ENCODE measurements around the gene BCL11B.

The BCL11B gene

GRCh38 chr14:99221445-99221844, 50.6 kb downstream of the BCL11B start:
- H3K4ac ChIP-seq (ENCODE audit: low read depth in 1 of 2, low read length in 2 of 2): no peak overlapping the region
- 89% methylated on average over 13 of the region's 13 CpGs for WGBS

GRCh38 chr14:99217066-99217955, 54.7 kb downstream of the BCL11B start:
- Histone ChIP-seq H3K27me3 (ENCODE audit: control insufficient read depth in 1 of 2, insufficient read depth in 1 of 2, low read length in 2 of 2) (peaks cover 0 to 26% of the 10 kb centered on the region in 2 experiments), H3K18ac (ENCODE audit: low read depth in 1 of 2, low read length in 2 of 2) (no peak overlapping the region), H4K91ac (ENCODE audit: low read length) (no peak overlapping the region), H2AFZ (ENCODE audit: low read depth, low read length) (no peak overlapping the region), H4K8ac (ENCODE audit: low read length) (no peak overlapping the region), H2BK5ac (ENCODE audit: low read depth, low read length, poor library complexity, severe bottlenecking) (no peak overlapping the region), H2AK5ac (ENCODE audit: low read length, severe bottlenecking) (no peak overlapping the region), H2BK12ac (ENCODE audit: low read length in 2 of 2) (no peak overlapping the region), H3K4me2 (ENCODE audit: low read length, poor library complexity, severe bottlenecking) (no peak overlapping the region), H3K79me1 (replicated peaks; ENCODE audit: low read length, poor library complexity, severe bottlenecking) (no peaks in the 10 kb centered on the region), H3K14ac (ENCODE audit: low read length in 2 of 2) (no peak overlapping the region), H3K27ac (ENCODE audit: low read length, poor library complexity, severe bottlenecking) (no peak overlapping the region), H3K4ac (ENCODE audit: low read depth in 1 of 2, low read length in 2 of 2) (no peak overlapping the region), H3K9ac (ENCODE audit: low read length) (no peak overlapping the region), H3K36me3 (ENCODE audit: control insufficient read depth in 1 of 2, insufficient read depth in 2 of 2, low read depth in 1 of 2, low read length in 2 of 2) (no peaks in the 10 kb centered on the region), H3K4me3 (ENCODE audit: insufficient read depth in 1 of 2, low read depth in 1 of 2, low read length in 2 of 2) (no peak overlapping the region), H2BK120ac (ENCODE audit: low read depth, low read length) (no peak overlapping the region), H3K4me1 (ENCODE audit: control insufficient read depth, insufficient read depth, low read depth, low read length) (peaks cover 2% of the 10 kb centered on the region), H3K23ac (ENCODE audit: low read length in 2 of 2) (no peak overlapping the region), H2BK15ac (ENCODE audit: low read depth, poor library complexity, severe bottlenecking) (no peak overlapping the region), H3K9me3 (ENCODE audit: control insufficient read depth, low read length) (no peaks in the 10 kb centered on the region)
- 84% methylated on average over 12 of the region's 13 CpGs for whole genome bisulfite sequencing
- DNase-seq: no peak

More at GRCh38 chr14:99221445-99221844, 50.6 kb downstream of the BCL11B start:
- Histone ChIP-seq H2BK12ac (ENCODE audit: low read length in 2 of 2) (no peak overlapping the region), H3K4me2 (ENCODE audit: low read length, poor library complexity, severe bottlenecking) (no peak overlapping the region), H3K14ac (ENCODE audit: low read length in 2 of 2) (no peak overlapping the region), H3K18ac (ENCODE audit: low read depth in 1 of 2, low read length in 2 of 2) (no peak overlapping the region), H3K9me3 (ENCODE audit: control insufficient read depth, low read length) (no peaks in the 10 kb centered on the region), H4K91ac (ENCODE audit: low read length) (no peak overlapping the region), H3K36me3 (ENCODE audit: control insufficient read depth in 1 of 2, insufficient read depth in 2 of 2, low read depth in 1 of 2, low read length in 2 of 2) (no peaks in the 10 kb centered on the region), H2BK15ac (ENCODE audit: low read depth, poor library complexity, severe bottlenecking) (no peak overlapping the region), H2AFZ (ENCODE audit: low read depth, low read length) (no peak overlapping the region), H2BK120ac (ENCODE audit: low read depth, low read length) (no peak overlapping the region), H3K9ac (ENCODE audit: low read length) (no peak overlapping the region), H2BK5ac (ENCODE audit: low read depth, low read length, poor library complexity, severe bottlenecking) (no peak overlapping the region), H3K23ac (ENCODE audit: low read length in 2 of 2) (no peak overlapping the region), H3K4me1 (ENCODE audit: control insufficient read depth, insufficient read depth, low read depth, low read length) (no peaks in the 10 kb centered on the region), H2AK5ac (ENCODE audit: low read length, severe bottlenecking) (no peak overlapping the region), H3K27ac (ENCODE audit: low read length, poor library complexity, severe bottlenecking) (no peak overlapping the region), H3K79me1 (replicated peaks; ENCODE audit: low read length, poor library complexity, severe bottlenecking) (no peaks in the 10 kb centered on the region), H3K4me3 (ENCODE audit: insufficient read depth in 1 of 2, low read depth in 1 of 2, low read length in 2 of 2) (no peak overlapping the region), H4K8ac (ENCODE audit: low read length) (no peak overlapping the region), H3K27me3 (ENCODE audit: control insufficient read depth in 1 of 2, insufficient read depth in 1 of 2, low read length in 2 of 2) (peaks cover 0 to 24% of the 10 kb centered on the region in 2 experiments)
- DNase-seq: no peak

DNA sequence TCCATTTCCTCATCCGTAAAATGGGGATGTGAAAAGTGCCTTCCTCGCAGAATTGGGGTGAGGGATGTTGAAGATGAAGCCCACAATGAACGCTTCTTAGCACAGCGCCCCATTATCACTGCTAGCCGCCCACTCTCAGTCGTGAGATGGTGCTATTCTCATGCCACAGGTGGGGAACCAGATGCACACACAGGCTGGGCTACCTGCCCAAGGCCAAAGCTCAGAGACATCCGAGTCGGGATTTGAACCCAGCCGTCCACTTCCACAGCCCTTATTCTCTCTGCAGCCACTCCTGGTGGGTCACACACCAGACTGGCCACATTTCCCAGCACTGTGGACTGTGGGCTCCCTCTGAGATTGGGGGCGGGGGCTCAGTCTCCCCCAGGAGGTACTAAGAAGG, 55.8 kb downstream of the BCL11B start:
- no peak for DNase-seq
- Histone ChIP-seq H2BK120ac (ENCODE audit: low read depth, low read length) (no peak overlapping the region), H3K4me1 (ENCODE audit: control insufficient read depth, insufficient read depth, low read depth, low read length) (peaks cover 2% of the 10 kb centered on the region), H3K9ac (ENCODE audit: low read length) (no peak overlapping the region), H3K36me3 (ENCODE audit: control insufficient read depth in 1 of 2, insufficient read depth in 2 of 2, low read depth in 1 of 2, low read length in 2 of 2) (no peaks in the 10 kb centered on the region), H3K27me3 (ENCODE audit: control insufficient read depth in 1 of 2, insufficient read depth in 1 of 2, low read length in 2 of 2) (peaks cover 0 to 29% of the 10 kb centered on the region in 2 experiments), H4K8ac (ENCODE audit: low read length) (no peak overlapping the region), H2AK5ac (ENCODE audit: low read length, severe bottlenecking) (no peak overlapping the region), H2AFZ (ENCODE audit: low read depth, low read length) (no peak overlapping the region), H2BK15ac (ENCODE audit: low read depth, poor library complexity, severe bottlenecking) (no peak overlapping the region), H2BK12ac (ENCODE audit: low read length in 2 of 2) (no peak overlapping the region), H2BK5ac (ENCODE audit: low read depth, low read length, poor library complexity, severe bottlenecking) (no peak overlapping the region), H3K79me1 (replicated peaks; ENCODE audit: low read length, poor library complexity, severe bottlenecking) (no peaks in the 10 kb centered on the region), H3K23ac (ENCODE audit: low read length in 2 of 2) (no peak overlapping the region), H3K4ac (ENCODE audit: low read depth in 1 of 2, low read length in 2 of 2) (no peak overlapping the region), H4K91ac (ENCODE audit: low read length) (no peak overlapping the region), H3K18ac (ENCODE audit: low read depth in 1 of 2, low read length in 2 of 2) (no peak overlapping the region), H3K4me3 (ENCODE audit: insufficient read depth in 1 of 2, low read depth in 1 of 2, low read length in 2 of 2) (no peak overlapping the region), H3K27ac (ENCODE audit: low read length, poor library complexity, severe bottlenecking) (no peak overlapping the region), H3K9me3 (ENCODE audit: control insufficient read depth, low read length) (no peaks in the 10 kb centered on the region), H3K14ac (ENCODE audit: low read length in 2 of 2) (no peak overlapping the region), H3K4me2 (ENCODE audit: low read length, poor library complexity, severe bottlenecking) (no peak overlapping the region)
- 87% methylated on average over 10 of the region's 10 CpGs for WGBS

DNA sequence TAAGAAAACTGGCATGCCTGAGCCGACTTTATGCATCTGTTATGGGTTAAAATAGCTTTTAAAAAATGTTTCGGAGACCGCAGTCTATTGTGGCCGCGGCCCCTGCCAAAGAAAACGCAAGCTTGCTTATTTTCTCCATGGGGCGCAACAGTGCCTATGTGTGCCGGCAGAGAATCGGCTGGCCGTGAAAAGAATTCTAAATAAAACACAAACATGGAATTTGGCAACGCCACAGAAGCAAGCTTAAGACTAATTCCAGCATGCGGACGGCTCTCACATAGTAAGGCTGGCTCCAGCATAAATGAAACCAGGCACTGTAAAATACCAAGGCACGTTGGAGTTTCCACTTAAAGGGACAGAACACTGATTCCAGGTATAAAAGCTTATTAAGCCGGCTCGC, 56.7 kb downstream of the BCL11B start:
- H3K27me3 ChIP-seq (ENCODE audit: control insufficient read depth in 1 of 2, insufficient read depth in 1 of 2, low read length in 2 of 2): peaks cover 0 to 32% of the 10 kb centered on the region in 2 experiments
- H3K4me3 ChIP-seq (ENCODE audit: insufficient read depth in 1 of 2, low read depth in 1 of 2, low read length in 2 of 2): peak overlapping the region in 1 of 2 experiments; percentile 66
- H3K4me1 ChIP-seq (ENCODE audit: control insufficient read depth, insufficient read depth, low read depth, low read length): peaks cover 2% of the 10 kb centered on the region
- no peak overlapping the region for H3K27ac ChIP-seq (ENCODE audit: low read length, poor library complexity, severe bottlenecking)
- H2BK15ac ChIP-seq (ENCODE audit: low read depth, poor library complexity, severe bottlenecking): no peak overlapping the region
- H2AFZ ChIP-seq (ENCODE audit: low read depth, low read length): no peak overlapping the region
- H3K23ac ChIP-seq (ENCODE audit: low read length in 2 of 2): no peak overlapping the region
- H3K9ac ChIP-seq (ENCODE audit: low read length): peak overlapping the region; percentile 53
- H4K8ac ChIP-seq (ENCODE audit: low read length): no peak overlapping the region
- no peak overlapping the region for H3K18ac ChIP-seq (ENCODE audit: low read depth in 1 of 2, low read length in 2 of 2)
- no peak overlapping the region for H3K4me2 ChIP-seq (ENCODE audit: low read length, poor library complexity, severe bottlenecking)
- H2BK120ac ChIP-seq (ENCODE audit: low read depth, low read length): no peak overlapping the region
- no peak overlapping the region for H2BK12ac ChIP-seq (ENCODE audit: low read length in 2 of 2)
- no peaks in the 10 kb centered on the region for H3K79me1 ChIP-seq (replicated peaks; ENCODE audit: low read length, poor library complexity, severe bottlenecking)
- H3K14ac ChIP-seq (ENCODE audit: low read length in 2 of 2): no peak overlapping the region
- no peak overlapping the region for H3K4ac ChIP-seq (ENCODE audit: low read depth in 1 of 2, low read length in 2 of 2)
- H3K9me3 ChIP-seq (ENCODE audit: control insufficient read depth, low read length): no peaks in the 10 kb centered on the region
- H4K91ac ChIP-seq (ENCODE audit: low read length): no peak overlapping the region
- WGBS: 86% methylated on average over 14 of the region's 16 CpGs
- H2BK5ac ChIP-seq (ENCODE audit: low read depth, low read length, poor library complexity, severe bottlenecking): no peak overlapping the region
- no peak for DNase-seq
- no peaks in the 10 kb centered on the region for H3K36me3 ChIP-seq (ENCODE audit: control insufficient read depth in 1 of 2, insufficient read depth in 2 of 2, low read depth in 1 of 2, low read length in 2 of 2)
- no peak overlapping the region for H2AK5ac ChIP-seq (ENCODE audit: low read length, severe bottlenecking)

Measured in mesenchymal stem cell (in vitro differentiated cells and primary cell).